HG03097 (cell line): ENCODE results near the gene RPL19.

Experiments
- ATAC-seq: cut with Tn5 transposase; IDR thresholded peaks from one replicate; pipeline ENCODE4 v1.9.1; 2021; ENCODE audit not compliant: unreplicated experiment, low FRiP score

The RPL19 gene

GRCh38 chr17:39171933-39172332, 28.1 kb upstream of the RPL19 start:
- ATAC-seq, result no peak

DNA sequence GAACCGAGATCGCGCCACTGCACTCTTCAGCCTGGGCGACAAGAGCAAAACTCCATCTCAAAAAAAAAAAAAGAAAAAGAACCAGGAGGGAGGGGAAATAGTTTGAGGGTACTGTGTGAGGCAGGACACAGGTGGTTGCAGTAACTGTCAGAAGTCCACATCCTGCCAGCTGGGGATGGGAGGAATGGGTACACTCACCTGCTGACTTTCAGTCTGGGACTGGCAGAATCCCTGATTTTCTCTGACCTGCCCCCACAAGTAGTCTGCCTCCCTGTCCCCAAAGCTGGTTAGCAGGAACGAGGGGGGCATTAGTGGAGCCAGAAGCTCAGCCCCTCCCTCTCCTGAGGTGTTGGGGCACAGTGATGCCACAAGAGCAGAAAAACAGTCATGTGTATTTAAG, 27.0 kb upstream of the RPL19 start:
- ATAC-seq, result no peak

DNA sequence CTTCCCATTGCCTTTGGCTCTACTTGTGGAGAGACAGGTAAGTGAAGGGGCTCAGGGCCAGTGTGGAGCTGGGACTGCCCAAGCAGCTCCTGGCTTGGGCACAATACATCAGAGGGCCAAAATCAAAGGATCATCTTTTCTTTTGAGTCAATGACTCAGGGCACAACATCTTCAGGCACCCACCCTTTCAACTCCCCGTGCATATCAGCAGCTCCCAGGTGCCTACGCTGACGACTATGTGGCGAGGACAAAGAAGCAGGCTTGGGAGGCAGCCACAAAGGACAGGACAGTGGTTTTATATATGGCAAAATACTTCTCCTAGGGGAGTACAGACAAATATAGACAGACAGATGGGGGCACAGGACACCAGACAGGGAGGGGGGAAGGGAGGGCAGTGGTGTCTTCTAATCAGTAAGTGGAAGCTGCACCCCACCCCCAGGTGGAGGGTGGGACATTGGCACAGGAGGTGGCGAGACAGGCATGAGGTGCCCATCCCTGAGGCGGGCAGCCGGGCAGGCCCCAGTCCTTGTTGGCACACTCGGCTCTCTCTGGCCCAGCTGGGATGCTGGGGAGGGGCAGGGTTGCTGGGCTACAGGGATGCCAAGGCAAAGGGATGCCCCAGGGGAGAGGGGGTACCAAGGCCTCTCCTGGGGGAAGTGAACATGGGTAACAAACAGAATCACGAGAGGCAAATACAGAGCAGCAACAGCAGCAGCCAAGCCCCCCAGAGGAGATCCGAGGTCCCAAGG, 26.4 kb upstream of the RPL19 start:
- ATAC-seq, result no peak

- no peak for ATAC-seq
These were observed 25.0 kb upstream of the RPL19 start for GRCh38 chr17:39174920-39175694.

GRCh38 chr17:39175695-39176093, 24.4 kb upstream of the RPL19 start:
- ATAC-seq, result no peak

DNA sequence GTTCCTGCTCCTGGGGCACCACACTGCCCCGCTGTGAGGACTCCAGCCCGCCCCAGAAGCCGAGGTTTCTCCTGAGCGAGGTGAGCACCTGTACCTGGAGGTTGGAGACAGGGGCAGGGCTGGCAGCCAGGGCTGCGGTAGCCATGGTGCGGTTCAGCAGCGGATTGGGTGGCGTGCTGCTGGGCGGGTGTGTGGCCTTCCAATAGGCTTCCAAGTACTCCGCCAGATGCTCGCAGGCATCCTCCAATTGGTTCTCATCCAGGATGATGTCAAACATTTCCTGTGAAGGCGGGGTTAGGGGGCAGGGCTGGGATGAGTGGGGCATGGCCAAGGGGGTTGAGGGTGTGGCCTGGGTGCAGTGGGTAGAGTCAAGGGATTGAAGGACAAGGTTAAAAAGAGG, 22.8 kb upstream of the RPL19 start:
- ATAC-seq, result no peak

DNA sequence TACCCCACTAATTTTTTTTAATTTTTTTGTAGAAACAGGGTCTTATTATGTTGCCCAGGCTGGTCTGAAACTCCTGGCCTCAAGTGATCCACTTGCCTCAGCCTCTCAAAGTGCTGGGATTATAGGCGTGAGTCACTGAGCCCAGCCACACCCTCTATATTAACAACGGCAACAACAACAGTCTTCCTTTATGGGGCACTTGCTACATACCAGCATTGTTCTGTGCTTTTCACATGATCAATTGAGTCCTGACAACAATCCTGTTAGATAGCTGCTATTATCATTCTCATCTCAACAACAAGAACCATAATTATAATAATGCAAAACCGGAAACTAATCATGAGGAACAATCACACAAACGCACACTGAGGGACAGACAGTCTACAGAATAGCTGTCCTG, 21.5 kb upstream of the RPL19 start:
- no peak for ATAC-seq

GRCh38 chr17:39181303-39181702, 18.8 kb upstream of the RPL19 start:
- ATAC-seq, result no peak

- ATAC-seq, result no peak
These were observed 17.0 kb upstream of the RPL19 start for GRCh38 chr17:39183045-39183444.

DNA sequence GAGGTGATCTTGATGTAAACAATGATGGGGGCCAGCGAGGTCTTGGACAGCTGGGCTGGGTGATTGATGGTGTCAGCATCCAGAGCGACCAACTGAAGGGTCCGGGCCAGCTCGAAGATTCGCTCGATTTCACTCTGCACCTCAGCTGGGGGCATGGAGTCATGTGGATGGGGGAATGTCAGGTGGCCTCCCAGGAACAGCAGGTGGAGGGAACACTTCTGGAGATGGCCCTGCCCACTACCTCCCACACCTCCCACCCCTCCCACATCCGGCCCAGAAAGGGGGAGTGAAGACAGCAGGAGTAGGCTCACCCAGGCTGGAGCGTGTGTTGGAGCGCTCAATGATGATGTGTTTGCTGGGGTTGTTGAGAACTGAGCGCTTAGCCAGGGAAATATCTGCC, 16.4 kb upstream of the RPL19 start:
- no peak for ATAC-seq

DNA sequence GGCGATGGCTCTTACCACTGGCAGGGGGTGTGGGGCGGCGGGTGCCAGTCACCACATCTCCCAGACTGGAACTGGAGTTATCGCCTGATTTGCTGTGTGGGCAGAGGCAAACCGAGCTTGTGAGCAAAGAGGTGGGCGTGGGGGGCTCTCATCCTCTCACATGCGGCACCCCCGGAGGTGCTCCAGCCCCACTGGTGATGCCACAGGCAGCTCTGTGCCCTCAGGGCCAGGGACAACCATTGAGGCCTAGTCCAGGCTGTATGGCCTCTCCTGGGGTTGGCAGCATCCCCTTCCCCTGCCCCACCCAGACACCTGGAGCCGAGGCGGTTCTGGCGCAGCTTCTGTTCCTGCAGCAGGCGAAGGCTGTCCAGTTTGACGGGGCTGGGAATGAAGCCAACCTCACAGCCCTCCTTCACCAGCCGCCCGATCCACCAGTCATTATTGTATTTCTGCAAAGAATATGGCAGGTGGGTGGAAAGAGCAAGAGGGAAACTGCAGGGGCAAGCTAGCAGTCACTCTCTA, 13.5 kb upstream of the RPL19 start:
- no peak for ATAC-seq

DNA sequence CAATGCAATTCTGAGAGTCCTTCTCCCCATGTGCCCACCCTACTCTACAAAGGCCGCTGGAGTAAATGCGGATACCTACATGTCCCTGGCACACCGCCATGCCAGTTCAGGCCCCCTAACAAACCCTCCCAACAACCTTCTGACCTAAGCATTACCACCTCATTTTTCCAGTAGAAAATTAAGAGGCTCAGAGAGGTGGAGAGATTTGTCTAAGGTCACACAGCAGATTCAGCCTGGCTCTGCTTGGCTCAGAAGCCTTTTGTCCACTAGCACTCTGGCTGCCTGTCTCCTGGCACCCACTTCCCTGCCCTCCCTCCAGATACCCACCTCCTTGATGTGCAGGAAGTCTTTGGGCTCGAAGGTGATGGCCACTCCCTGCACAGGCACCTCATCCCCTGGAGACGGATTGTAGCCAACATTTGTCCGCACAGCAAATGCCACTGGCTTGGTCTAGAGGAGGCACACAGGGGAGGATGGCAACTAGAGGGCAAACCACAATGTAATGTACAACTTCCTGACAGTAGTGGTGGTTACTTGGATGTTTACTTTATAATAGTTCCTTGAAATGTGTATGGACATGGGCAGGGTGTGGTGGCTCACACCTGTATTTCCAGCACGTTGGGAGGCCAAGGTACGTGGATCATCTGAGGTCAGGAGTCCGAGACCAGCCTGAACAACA, 12.8 kb upstream of the RPL19 start:
- no peak for ATAC-seq

- ATAC-seq, result no peak
These were observed 8.2 kb upstream of the RPL19 start for GRCh38 chr17:39191750-39192510.

DNA sequence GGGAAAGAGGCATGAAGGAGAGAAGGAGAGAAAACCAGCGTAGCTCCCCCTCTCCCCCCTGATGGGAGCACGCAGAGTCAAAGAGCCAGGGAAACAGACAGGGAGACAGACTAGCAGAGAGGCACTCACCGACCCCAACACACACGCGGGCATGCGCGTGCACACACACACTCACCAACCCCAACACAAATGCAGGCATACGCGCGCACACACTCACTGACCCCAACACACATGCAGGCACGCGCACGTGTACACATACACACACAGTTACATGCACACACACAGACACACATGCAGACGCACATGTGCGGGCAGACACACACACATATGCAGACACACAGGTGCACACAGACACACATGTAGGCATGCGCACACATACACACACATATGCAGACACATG, 7.2 kb upstream of the RPL19 start:
- no peak for ATAC-seq

- no peak for ATAC-seq
These were observed 6.7 kb upstream of the RPL19 start for GRCh38 chr17:39193346-39193745.

DNA sequence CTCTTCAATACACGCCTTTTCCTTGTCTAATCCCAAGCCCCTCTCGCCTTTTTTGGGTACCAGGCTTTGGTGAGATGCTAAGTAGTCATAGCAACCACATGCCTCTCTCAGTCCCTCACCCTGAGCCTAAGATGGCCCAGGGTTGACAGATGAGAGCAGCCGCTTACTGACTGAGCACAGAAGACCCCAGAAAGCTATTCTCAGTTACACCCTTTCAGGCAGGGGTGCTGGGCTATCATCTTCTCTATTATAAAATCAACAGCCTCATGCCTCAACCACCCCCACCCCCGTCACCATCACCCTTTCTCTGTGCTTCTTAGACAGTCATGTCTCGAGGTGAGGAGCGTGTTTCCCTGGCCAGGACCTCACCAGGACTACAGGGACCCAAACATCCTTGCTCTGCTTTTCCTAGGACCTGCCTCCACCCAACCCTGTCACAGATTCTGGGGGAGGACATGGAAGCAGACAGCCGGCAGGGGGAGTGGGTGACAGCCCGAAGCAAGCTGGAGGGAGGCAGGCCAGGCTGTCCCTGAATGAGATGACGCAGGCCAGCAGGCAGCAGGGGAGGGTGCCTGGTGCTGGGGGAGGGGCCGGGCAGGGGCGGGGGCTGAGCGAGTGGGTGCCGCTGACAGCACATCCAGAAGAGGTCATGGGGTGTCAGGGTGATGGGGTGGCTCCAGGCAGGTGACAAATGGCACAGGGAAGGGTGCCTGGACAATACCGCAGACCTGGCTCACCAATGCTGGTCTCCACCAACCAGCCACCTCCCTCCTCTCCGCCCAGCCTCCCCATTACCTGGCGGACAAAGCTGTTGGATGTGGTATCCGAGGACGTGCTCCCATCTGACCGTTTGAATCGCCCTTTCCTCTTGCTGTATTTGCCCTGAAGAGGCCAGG, 5.7 kb upstream of the RPL19 start:
- no peak for ATAC-seq

DNA sequence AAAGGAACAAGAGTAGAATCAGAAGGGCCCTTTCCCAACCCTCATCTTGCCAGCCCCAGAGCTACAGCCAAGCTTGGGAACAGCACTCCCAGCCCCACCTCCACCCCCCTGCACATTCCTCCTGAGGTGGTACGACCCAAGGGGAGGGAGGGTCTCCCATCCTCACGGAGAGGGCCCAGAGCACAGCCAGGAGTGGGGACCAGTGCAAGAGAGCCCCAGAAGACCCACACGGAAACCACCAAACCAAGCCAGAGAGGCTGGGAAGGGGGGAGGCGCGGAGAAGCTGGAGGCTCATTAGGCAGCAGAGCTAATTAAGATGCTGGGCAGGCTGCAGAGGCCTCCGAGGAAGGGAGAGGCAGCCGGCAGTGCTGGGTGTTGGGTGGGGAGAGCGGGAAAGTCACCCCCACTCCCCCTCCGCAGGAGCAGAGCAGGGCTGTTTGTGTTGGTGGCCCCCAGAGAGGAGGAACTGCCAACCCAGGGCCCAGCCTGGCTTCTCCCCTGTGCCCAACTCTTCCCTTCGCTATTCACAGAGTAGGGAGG, 5.0 kb upstream of the RPL19 start:
- ATAC-seq, result no peak

- ATAC-seq, result no peak
These were observed 4.4 kb upstream of the RPL19 start for GRCh38 chr17:39195568-39196160.

GRCh38 chr17:39196241-39196807, 3.8 kb upstream of the RPL19 start:
- no peak for ATAC-seq
